Activated CD8-positive, alpha-beta memory T cell treated with anti-CD3 and anti-CD28 coated beads for 36 hours (primary cell): ENCODE measurements around the gene TNKS1BP1. TPM values are rescaled to one million over a fixed set of nuclear protein-coding genes. Genes with fewer than 3 reads are reported as not detected.

Experiments
- CTCF ChIA-PET: fragments of 350-600 bp; sonication (Branson Sonifier 250); formaldehyde crosslinking; loops from one replicate; lab custom pipeline; 2021; ENCODE audit warnings: antibody characterized with exemption; lab: Charles Lee
- POLR2A ChIA-PET: fragments of 350-600 bp; sonication (Branson Sonifier 250); formaldehyde crosslinking; loops from one replicate; lab custom pipeline; 2021; ENCODE audit warnings: antibody characterized with exemption; lab: Charles Lee
- total RNA-seq, 2 experiments: library from RNA; stranded (reverse); gene quantifications; one replicate each; pipeline ENCODE4 v1.2.3, GENCODE V29; 2021

The TNKS1BP1 gene
- total RNA-seq, 2 experiments from 2014 or later: 13.3 to 13.8 TPM

DNA sequence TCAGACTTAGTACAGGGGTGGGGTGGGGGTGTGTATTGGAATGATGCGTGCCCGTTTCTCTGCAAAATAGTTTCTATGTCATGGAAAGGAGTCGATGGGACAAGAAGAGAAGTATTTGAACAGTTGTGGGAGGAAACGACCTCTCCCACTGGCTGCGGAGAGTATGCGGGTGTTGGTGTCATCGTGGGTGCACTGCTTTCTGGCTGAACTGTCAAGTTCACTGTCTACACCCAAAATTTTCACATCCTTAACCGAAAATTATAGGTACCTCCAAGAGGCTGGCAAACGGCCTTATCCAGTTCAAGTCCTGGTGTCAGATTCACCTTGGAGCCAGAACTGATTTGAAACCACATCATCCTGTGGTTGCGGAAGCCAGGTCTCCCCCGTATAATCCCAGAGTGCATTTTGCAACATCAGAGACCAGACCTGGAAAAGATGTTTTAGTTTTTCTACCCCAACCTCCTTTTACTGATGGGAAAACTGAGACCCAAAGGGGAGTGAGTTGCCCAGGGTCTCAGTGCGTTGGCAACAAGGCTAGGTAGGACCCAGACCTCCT is 11.4 kb upstream of the TNKS1BP1 start:
- ChIA-PET POLR2A (interaction anchor here (0.6 to 2.0 kb wide), 4 partner anchors 10 to 232 kb away, joined by 3 to 19 read pairs (median 4); partner anchors contain the start of genes TNKS1BP1 and UBE2L6), CTCF (interaction anchor here (0.8 to 1.0 kb wide), 2 partner anchors 10 to 191 kb away, joined by 3 to 4 read pairs; no protein-coding TSS in a partner anchor)

DNA sequence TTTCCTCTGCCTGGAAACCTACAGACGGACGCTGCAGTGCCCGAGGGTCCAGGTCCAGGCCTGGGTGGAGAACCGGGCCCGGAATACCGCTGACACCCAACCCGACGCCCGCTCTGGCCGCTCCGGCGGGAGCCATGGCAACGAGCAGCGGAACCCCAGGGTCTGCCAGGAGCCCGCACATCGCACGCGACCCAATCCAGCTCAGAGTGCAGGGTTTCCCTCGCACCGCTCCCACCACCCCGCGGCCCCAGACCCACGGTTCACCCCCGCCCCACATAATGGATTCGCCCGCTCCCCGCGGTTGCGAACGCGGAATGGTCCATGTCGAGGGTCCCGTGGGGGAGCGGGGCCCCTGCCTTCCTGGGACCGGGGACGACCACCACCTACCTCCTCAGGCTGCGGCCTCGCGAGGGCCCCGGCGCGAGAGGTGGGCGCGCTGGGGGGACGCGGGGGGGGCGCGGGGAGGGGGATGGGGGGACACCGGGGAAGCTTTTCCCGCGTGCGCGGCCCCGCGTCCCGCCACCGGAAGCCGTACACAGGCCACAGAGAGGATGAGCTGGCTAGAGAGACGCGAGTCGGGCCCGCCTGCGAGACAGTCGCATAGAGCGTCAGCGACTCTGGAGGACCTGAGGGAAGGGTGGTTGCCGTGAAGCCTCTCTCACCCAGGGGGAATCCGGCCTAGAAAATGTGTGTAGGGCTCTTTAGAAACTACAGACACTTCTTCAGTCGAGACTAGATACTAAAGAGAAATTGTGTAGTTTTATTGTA is 10.8 kb upstream of the TNKS1BP1 start, which contains the start of gene SSRP1:
Gene SSRP1 (minus strand): TSS at position 550 of the 768 bp plus-strand sequence. CDS start 771 bp downstream, outside the sequence.
- CTCF ChIA-PET: interaction anchor here (0.9 to 1.7 kb wide), 6 partner anchors 10 to 158 kb away, joined by 3 to 6 read pairs (median 4); partner anchors contain the start of gene TNKS1BP1

GRCh38 chr11:57335023-57335342 is 10.2 kb upstream of the TNKS1BP1 start:
- POLR2A ChIA-PET: interaction anchor here (1.1 to 2.0 kb wide), 4 partner anchors 9 to 406 kb away, joined by 3 to 19 read pairs (median 4); partner anchors contain the start of genes SELENOH, TNKS1BP1 and UBE2L6
- CTCF ChIA-PET: interaction anchor here (0.9 to 1.7 kb wide), 6 partner anchors 10 to 158 kb away, joined by 3 to 6 read pairs (median 4); partner anchors contain the start of gene TNKS1BP1

More for the DNA sequence above, 10.8 kb upstream of the TNKS1BP1 start, which contains the start of gene SSRP1:
- POLR2A ChIA-PET: interaction anchor here (0.6 to 2.0 kb wide), 5 partner anchors 10 to 406 kb away, joined by 3 to 19 read pairs (median 4); partner anchors contain the start of genes SELENOH, TNKS1BP1 and UBE2L6

GRCh38 chr11:57332694-57333440 is 8.1 kb upstream of the TNKS1BP1 start:
- ChIA-PET CTCF (no interaction called here), POLR2A (no interaction called here)

DNA sequence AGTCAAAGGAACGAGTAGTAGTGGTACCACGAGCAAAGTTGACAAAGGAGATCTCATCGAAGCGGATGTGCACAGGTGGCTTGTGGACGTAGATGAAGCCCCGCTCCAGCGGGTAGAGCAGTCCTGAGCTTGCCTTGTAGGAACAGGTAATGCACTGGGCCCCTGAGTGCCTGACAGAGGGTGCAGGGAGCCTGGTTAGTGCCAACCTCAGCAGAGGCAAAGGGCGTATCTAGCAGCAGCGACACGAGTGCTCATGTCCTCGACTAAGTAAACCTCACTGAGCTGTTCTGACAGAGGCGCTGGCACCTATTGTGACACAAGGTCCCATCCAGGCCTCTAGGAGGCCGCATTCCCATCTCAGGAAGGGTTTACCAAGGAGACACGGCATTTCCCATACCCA is 7.0 kb upstream of the TNKS1BP1 start:
- POLR2A ChIA-PET: no interaction called here
- CTCF ChIA-PET: no interaction called here

- POLR2A ChIA-PET: no interaction called here
- CTCF ChIA-PET: interaction anchor here (1.0 kb wide), 1 partner anchor 10 kb away, joined by 3 read pairs; no protein-coding TSS in a partner anchor
Measured at GRCh38 chr11:57330029-57330428, 5.3 kb upstream of the TNKS1BP1 start.

GRCh38 chr11:57327721-57328120 is 3.0 kb upstream of the TNKS1BP1 start:
- ChIA-PET POLR2A (no interaction called here), CTCF (interaction anchor here (1.3 kb wide), 1 partner anchor 18 kb away, joined by 5 read pairs; no protein-coding TSS in a partner anchor)

- POLR2A ChIA-PET: interaction anchor here (0.5 to 2.0 kb wide), 3 partner anchors 10 to 151 kb away, joined by 3 to 19 read pairs (median 4); partner anchors contain the start of gene SSRP1
- CTCF ChIA-PET: interaction anchor here (0.6 to 1.4 kb wide), 5 partner anchors 9 to 499 kb away, joined by 3 to 4 read pairs (median 3); partner anchors contain the start of genes SSRP1 and ZDHHC5
Measured at GRCh38 chr11:57325735-57326048, 940 bp upstream of the TNKS1BP1 start.

DNA sequence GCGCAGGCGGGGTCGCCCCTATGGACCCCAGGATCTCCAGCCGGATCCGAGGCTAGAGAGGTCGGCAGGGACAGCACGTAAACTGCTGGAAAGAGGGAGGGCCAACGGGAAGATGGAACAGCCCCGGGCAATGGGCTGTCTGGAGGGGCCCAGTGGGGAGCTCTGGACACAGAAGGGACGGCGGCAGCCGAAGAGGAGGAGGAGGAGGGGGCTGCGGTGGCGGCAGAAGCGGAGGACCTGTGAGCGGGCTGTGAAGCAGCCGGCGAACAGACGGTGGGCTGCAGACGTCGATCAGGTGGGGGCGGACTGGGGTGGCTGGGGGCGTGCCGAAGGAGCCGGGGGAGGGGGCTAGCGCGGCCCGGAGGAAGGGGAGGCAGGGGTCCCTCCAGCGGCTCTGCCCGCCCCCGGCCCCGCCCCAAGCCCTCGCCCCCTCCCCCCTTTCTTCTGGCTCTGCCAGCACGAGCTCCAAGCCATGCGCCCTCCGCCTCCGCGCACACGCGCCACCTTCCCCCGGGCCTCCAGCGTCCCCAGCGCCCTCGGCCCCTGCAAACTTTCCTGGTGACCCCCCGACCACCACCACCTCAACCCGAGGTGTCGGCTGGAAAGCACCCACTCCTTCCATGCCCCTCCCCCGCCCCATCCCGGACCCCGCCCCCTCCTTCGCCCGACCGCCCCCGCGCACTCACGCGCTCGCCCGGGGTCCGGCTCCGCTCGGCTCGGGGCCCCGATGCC is 432 bp downstream of the TNKS1BP1 start:
- POLR2A ChIA-PET: interaction anchor here (0.5 to 0.7 kb wide), 3 partner anchors 11 to 132 kb away, joined by 3 to 4 read pairs (median 4); partner anchors contain the start of gene SSRP1
- CTCF ChIA-PET: interaction anchor here (1.1 to 1.4 kb wide), 2 partner anchors 11 to 203 kb away, joined by 3 to 4 read pairs; partner anchors contain the start of gene SSRP1

DNA sequence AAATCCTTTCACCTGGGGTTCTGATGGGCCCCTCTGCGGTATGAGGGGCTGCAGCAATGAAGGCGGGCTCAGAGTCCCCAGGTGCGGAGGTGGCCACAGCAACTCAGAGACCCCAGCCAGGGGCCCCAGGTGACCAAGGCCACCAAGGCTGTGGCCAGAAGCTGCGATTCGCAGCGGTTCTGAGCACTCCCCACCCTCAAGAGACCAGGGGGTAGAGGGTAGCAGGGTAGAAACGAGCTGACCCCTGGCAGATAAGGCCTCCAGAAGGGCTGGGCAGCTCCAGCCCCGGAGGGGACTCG is 948 bp downstream of the TNKS1BP1 start:
- ChIA-PET POLR2A (interaction anchor here (0.5 to 0.7 kb wide), 3 partner anchors 12 to 133 kb away, joined by 3 to 4 read pairs (median 4); partner anchors contain the start of gene SSRP1), CTCF (no interaction called here)

DNA sequence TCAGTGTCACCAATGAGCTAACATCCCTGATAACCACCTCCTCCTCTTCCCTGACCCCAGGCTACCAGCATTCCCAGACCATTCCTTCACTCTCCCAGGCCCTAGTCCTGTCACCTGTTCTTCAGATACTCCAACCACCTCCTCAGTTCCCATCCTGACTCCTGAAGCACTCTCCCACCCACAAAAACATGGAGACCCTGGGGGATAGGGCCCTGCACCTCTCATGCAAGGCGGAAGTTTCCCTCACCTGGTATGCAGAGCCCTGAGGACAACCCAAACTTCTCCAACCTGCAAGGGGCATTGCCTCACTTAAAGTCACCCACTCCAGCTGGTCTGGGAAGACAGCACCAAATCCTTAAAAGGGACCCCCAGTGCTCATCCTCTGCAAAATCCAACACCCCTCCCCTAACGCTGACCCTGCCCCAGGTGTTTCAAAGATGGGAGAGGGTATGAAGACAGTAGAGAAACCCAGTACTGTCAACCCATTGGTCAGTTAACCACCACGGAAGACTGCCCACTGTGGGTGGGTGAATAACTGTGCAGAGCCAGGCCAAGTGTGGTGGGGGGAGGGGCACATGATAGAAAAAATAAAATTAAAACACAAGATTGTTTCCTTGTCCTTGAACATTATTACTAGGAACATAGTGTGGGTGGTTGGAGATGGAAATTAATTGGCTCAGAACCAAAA is 1.4 kb downstream of the TNKS1BP1 start:
- ChIA-PET POLR2A (interaction anchor here (0.7 kb wide), 1 partner anchor 133 kb away, joined by 4 read pairs; no protein-coding TSS in a partner anchor), CTCF (no interaction called here)

GRCh38 chr11:57322256-57323166 is 2.2 kb downstream of the TNKS1BP1 start:
- CTCF ChIA-PET: interaction anchor here (0.6 kb wide), 1 partner anchor 143 kb away, joined by 3 read pairs; no protein-coding TSS in a partner anchor

GRCh38 chr11:57321388-57322255 is 3.1 kb downstream of the TNKS1BP1 start:
- POLR2A ChIA-PET: interaction anchor here (0.6 kb wide), 1 partner anchor 15 kb away, joined by 3 read pairs; no protein-coding TSS in a partner anchor
- CTCF ChIA-PET: interaction anchor here (0.6 kb wide), 2 partner anchors 10 to 144 kb away, joined by 3 read pairs; no protein-coding TSS in a partner anchor

More at GRCh38 chr11:57322256-57323166, 2.2 kb downstream of the TNKS1BP1 start:
- POLR2A ChIA-PET: interaction anchor here (0.6 kb wide), 1 partner anchor 14 kb away, joined by 3 read pairs; no protein-coding TSS in a partner anchor

GRCh38 chr11:57320719-57321387 is 3.9 kb downstream of the TNKS1BP1 start:
- CTCF ChIA-PET: no interaction called here
- POLR2A ChIA-PET: no interaction called here
